Activated T-cell treated with anti-CD3 and anti-CD28 coated beads, Interleukin-2, amount 50 U/mL, for 48 hours (primary cell): Measurements from ENCODE around the gene PALS1.
"Not testable (repeated sequence)": the region's sequence is repeated elsewhere in the genome, so short reads cannot be mapped to it uniquely, and the experiment has no call there.

Experiments
- DNase-seq, 2 experiments: peaks; one replicate each; pipeline ENCODE4 v3.0.0-alpha.2; 2020

Gene PALS1

DNA sequence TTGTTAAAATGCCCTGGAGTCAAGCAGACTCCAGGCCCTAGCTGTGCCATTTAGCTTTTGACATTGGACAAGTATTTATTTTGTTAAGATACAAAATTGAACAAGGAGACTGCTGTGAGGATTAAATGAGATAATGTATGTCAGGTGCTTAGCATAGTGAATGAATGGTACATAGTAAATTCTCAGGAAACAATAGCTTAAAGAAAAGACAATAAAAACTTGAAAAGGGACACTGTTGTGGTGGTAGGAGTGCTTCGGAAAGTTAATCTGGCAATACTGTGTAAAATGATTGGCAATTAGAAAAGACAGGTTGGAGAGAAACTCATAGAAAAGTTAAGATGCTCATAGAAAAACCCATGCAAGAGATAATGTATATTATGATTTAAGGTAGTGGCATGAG is 19.7 kb downstream of the PALS1 start:
- no peak for DNase-seq

DNA sequence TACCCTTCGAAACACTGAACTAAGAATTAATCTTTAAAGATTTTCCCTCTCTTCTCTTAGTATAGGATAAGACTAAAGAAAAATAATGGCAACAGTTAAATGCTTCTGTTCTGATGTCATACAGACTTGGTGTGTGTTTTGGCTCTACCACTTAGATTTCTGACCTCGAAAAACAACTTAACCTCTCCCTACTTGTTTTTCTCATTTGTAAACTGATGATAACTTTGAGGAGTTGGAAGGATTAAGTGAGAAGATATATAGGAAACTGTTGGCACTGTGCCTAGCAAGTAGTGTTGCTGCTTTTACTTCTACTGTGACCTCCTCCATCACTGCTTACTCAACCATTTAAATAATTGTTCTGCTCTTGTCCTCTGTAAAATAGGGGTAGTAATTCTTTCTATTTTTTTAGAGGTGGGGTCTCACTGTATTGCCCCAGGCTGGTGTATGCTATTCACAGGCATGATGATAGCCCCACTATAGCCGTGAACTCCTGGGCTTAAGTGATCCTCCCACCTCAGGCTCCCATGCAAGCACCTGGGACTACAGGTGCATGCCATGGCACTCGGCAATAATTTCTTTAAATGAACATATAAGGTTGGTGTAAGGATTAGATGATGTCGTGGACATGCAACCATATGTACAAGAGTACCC is 22.4 kb downstream of the PALS1 start:
- no peak for DNase-seq

- no peak for DNase-seq
These were observed 23.9 kb downstream of the PALS1 start for GRCh38 chr14:67265131-67265530.

DNA sequence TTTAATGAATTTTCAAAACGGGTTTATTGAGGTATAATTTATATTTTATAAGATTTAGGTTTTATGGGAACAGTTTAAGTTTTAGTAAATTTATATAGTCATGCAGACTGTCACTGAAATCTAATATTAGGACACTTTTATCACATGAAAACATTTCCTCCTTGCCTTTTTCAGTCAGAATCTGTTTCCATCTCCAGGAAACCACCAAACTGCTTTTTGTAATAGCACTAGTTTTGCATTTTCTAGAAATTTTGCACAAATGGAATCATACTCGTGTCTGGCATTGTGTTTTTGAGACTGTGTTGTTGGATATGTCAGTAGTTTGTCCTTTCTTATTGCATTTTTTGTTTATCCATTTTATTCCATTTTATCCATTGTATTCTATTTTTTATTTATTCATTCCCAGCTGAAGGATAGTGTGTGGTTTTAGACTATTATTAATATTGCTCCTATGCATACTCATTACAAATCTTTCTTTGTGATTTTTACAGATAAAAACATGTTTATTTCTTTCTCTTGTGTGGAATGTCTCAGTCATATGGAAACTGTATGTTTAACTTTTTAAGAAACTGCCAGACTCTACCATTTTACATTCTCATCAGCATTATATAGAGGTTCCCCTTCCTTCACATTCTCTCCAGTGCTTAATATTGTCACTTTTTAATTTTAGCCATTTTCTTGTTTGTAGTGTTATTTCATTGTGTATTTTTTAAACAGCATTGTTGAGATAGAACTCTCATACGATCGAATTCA is 26.5 kb downstream of the PALS1 start:
- DNase-seq, result no peak

DNA sequence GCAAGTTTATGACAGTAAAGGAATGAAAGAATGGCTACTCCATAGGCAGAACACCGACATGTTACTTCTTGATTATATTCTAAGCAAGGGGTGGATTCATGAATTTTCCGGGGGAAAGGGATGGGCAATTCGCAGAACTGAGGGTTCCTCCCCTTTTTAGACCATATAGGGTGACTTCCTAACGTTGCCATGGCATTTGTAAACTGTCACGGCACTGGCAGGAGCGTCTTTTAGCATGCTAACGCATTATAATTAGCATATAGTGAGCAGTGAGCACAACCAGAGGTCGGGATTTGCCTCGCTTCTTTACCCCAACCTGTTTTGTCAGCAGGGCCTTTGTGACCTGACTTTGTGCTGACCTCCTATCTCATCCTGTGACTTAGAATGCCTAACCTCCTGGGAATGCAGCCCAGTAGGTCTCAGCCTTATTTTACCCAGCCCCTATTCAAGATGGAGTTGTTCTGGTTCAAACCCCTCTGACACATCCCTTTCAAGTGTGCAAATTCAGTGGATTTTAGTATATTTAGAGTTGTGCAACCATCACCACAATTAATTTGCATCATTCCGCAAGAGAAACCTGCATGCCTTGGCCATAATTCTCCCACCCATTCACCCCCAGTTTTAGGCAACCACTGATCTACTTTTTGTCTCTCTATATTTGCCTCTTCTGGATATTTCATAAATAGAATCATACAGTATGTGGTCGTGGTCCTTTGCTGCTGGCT is 27.4 kb downstream of the PALS1 start:
- DNase-seq, result no peak

DNA sequence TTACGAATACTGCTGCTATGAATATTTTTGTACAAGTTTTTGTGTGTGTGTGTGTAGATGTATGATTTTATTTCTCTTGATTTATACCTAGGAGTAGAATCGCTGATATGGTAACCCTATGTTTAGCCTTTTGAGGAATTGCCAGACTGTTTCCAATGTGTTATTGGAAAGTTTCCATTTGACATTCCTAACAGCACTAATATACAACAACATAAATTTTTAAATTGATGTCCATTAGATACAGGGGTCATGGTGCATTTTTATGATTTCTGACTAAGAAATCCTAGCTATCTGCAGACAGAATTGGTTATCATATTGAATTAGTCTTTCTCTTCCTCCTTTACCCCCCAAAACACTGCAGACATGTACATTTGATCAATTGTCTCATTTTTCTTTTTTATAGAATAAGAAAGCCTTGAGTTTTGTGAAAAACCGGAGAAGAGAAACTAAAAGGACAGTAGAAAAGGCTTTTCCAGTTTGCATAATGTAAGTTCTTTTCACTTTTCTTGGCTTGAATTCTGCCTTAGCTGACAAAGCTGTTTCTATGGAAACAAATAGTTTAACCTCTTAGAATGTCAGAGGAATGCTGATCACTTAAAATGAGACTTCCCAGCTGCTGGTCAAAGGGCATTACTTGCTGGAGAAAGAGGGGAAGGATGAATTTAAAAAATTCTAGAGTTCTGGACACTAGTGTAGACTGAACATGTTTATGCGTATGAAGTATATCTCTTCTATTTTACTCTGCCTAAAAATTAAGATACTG is 28.2 kb downstream of the PALS1 start:
- no peak for DNase-seq

DNA sequence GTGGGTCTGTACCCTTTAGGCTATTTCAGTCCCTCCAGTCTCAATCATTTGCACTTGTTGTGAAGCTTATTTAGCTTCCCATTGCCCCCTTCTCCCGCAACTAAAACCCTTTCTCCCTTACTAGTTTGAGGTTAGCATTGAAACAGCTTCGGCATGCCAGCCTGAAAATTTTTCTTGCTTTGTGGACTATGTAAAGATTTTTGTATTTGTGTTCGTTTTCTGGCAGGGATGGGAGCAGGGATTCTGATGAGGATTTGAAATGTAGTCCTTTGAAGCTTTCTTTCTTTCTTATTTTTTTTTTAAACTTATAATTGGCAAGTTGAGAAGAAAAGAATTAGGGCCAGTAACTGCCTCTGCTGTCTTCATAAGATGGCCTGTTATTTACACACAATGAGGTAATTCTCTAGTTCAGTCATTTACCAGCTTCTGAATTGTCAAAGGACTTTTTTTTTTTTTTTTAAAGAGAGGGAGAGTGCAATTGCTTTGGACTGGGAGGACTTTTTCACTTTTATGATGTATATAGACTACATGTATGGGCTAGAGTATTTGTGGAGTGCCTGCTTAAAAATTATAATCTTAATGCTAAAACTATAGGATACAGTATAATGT is 29.0 kb downstream of the PALS1 start:
- no peak for DNase-seq

DNA sequence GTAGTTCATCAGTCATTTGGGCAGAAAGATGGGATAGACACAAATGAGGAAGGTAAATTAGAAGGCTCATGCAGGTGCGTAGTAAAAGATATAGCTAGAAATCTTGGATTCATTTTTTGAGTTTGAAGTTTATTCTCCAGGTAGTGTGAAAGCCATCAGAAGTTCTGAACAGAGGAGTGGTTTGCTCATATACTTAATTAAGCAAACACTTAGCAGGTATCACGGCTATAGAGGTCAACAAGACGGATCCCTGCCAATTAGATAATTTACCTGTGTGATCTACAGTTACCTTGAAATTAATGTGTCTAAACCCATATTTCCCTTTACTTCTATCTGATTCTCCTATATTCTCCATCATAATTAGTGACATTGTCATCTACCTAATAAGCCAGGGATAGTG is 29.7 kb downstream of the PALS1 start:
- DNase-seq, result no peak

DNA sequence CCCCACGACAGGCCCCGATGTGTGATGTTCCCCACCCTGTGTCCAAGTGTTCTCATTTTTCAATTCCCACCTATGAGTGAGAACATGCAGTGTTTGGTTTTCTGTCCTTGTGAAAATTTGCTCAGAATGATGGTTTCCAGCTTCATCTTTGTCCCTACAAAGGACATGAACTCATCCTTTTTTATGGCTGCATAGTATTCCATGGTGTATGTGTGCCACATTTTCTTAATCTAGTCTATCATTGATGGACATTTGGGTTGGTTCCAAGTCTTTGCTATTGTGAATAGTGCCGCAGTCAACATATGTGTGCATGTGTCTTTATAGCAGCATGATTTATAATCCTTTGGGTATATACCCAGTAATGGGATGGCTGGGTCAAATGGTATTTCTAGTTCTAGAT is 32.0 kb downstream of the PALS1 start:
- DNase-seq, result not testable (repeated sequence)

- DNase-seq, result no peak
These were observed 34.9 kb downstream of the PALS1 start for GRCh38 chr14:67276131-67276530.

- no peak for DNase-seq
These were observed 39.3 kb downstream of the PALS1 start for GRCh38 chr14:67280506-67280905.

DNA sequence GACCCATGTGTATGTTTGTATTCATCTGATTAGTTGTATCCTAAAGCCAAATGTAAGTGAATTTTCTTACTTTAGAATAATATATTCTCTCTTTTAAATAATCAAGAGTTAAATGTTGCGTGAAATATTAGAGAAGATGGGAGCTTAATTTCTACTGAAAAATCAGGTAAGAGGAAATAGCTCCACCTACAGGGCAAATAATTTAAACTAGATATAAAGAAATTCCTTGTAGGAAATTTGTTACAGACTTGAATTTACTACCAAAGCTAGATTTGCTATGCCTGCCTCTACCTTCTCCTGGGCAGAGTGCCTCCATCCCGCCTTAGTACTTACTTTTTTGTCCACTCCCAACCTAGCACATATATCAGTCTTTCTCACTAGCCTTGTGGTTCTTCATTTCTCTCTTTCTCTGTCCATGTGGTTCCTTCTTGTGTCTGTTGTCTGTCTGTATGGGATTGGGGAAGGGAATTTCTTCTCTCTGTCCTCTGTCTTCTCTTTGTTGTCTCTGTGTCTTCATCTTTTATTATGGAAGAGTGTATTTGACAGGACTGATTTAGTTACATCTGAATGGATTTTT is 44.7 kb downstream of the PALS1 start:
- DNase-seq, result no peak
